Sigmoid colon (tissue), 7 donors: ENCODE results near the gene VASP. TPM values are rescaled to one million over a fixed set of nuclear protein-coding genes. Genes with fewer than 3 reads are reported as not detected.

Experiments used
- DNase-seq: peaks from one replicate; pipeline ENCODE4 v3.0.0-alpha.2; 2019
- H3K27ac ChIP-seq, 4 donors: fragments of 200-600 bp; sonication (generic); one replicate each; pipeline ENCODE4 v1.5.1; 2016 to 2019; ENCODE audit warnings: mild to moderate bottlenecking in 1 of 4
- H3K27me3 ChIP-seq, 3 donors: fragments of 200-600 bp; sonication (generic); one replicate each; pipeline ENCODE4 v1.5.1; 2019; ENCODE audit warnings: mild to moderate bottlenecking in 1 of 3
- H3K36me3 ChIP-seq, 4 donors: fragments of 200-600 bp; sonication (generic); one replicate each; pipeline ENCODE4 v1.5.1; 2016 to 2019
- H3K4me1 ChIP-seq, 4 donors: fragments of 200-600 bp; sonication (generic); one replicate each; pipeline ENCODE4 v1.5.1; 2017 to 2019
- H3K4me3 ChIP-seq, 4 donors: fragments of 200-600 bp; sonication (generic); one replicate each; pipeline ENCODE4 v1.5.1; 2017 to 2019; ENCODE audit warnings: mild to moderate bottlenecking in 2 of 4, moderate library complexity in 1 of 4
- H3K9me3 ChIP-seq, 4 donors: fragments of 200-600 bp in 3 of 4; sonication (generic) in 3 of 4; one replicate each; pipeline versions ENCODE4 v1.5.1 to v1.6.1; 2013 to 2019
- EP300 ChIP-seq, 4 donors: sonication (generic); formaldehyde crosslinking; IDR thresholded peaks; one replicate each; pipeline ENCODE4 v1.6.1; 2017; ENCODE audit warnings: antibody characterized with exemption in 4 of 4
- POLR2A ChIP-seq, 2 donors: fragments of 450-650 bp; IDR thresholded peaks; one replicate each; pipeline ENCODE4 v1.6.1; 2016; ENCODE audit warnings: antibody characterized with exemption in 2 of 2, mild to moderate bottlenecking in 2 of 2, moderate library complexity in 2 of 2
- POLR2AphosphoS5 ChIP-seq, 4 donors: sonication (generic); formaldehyde crosslinking; IDR thresholded peaks; one replicate each; pipeline ENCODE4 v1.6.1; 2017; ENCODE audit warnings: antibody characterized with exemption in 4 of 4
- WGBS, 2 donors: extraction: QIAGEN DNeasy Blood & Tissue Kit; methylation state at CpG; one replicate each; pipeline ENCODE4 v1.1.7; 2013; 5-methylcytosine and 5-hydroxymethylcytosine counted together
- intact Hi-C: fragments of 100-400 bp; cut with DNase I; formaldehyde crosslinking; loops from one replicate; pipeline ENCODE4 v1.15.1; 2023
- polyA plus RNA-seq, 3 donors: library from polyadenylated mRNA; stranded (reverse); fragments of 200-250 nt; gene quantifications; one replicate each; pipeline ENCODE4 v1.2.3, GENCODE V29; 2013
- total RNA-seq, 4 donors: library from RNA; depleted of rRNA; stranded (reverse); fragments of >200 nt; gene quantifications; one replicate each; pipeline ENCODE4 v1.1.0, GENCODE V29; 2016
- TF ChIP-seq, protein P1 (sequence below), 4 experiments: fragments of 450-650 bp in 3 of 4; fragments of 200-600 bp in 1 of 4; IDR thresholded peaks; one replicate each; pipeline ENCODE4 v1.5.1; 2016 to 2019; ENCODE audit warnings: antibody characterized with exemption in 4 of 4, mild to moderate bottlenecking in 3 of 4, moderate library complexity in 2 of 4
- donor health status: healthy with polysubstance abuse.
- donor health status: Bipolar disorder and iron deficiency.
- donor health status: healthy.

Gene VASP
- total and polyA plus RNA-seq, 7 donors = 101 to 223 (median 160) TPM

GRCh38 chr19:45511074-45511473 is 3.8 kb downstream of the VASP start:
- 79 to 92% methylated on average over 5 of the region's 5 CpGs for WGBS, 2 donors
- DNase-seq = no peak
- Histone ChIP-seq H3K36me3 (peaks cover 0 to 6% (median 3%) of the 10 kb centered on the region in 4 donors), H3K27me3 (no peaks in the 10 kb centered on the region), H3K27ac (peak overlapping the region; percentile 20 to 99 (median 98)), H3K4me1 (peaks cover 0 to 69% (median 68%) of the 10 kb centered on the region in 4 donors), H3K9me3 (no peaks in the 10 kb centered on the region), H3K4me3 (no peak overlapping the region)
- no peak for TF ChIP-seq POLR2A (IDR thresholded peaks at IDR 0.05)
- TF ChIP-seq, protein P1, sequence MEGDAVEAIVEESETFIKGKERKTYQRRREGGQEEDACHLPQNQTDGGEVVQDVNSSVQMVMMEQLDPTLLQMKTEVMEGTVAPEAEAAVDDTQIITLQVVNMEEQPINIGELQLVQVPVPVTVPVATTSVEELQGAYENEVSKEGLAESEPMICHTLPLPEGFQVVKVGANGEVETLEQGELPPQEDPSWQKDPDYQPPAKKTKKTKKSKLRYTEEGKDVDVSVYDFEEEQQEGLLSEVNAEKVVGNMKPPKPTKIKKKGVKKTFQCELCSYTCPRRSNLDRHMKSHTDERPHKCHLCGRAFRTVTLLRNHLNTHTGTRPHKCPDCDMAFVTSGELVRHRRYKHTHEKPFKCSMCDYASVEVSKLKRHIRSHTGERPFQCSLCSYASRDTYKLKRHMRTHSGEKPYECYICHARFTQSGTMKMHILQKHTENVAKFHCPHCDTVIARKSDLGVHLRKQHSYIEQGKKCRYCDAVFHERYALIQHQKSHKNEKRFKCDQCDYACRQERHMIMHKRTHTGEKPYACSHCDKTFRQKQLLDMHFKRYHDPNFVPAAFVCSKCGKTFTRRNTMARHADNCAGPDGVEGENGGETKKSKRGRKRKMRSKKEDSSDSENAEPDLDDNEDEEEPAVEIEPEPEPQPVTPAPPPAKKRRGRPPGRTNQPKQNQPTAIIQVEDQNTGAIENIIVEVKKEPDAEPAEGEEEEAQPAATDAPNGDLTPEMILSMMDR (IDR thresholded peaks at IDR 0.05) = no peak
- TF ChIP-seq POLR2AphosphoS5 (IDR thresholded peaks at IDR 0.05) = no peak
- no peak for TF ChIP-seq EP300 (IDR thresholded peaks at IDR 0.05)
- intact Hi-C loops = no loop called here

GRCh38 chr19:45512881-45513483 is 5.7 kb downstream of the VASP start:
- Histone ChIP-seq H3K9me3 (no peaks in the 10 kb centered on the region), H3K36me3 (peaks cover 0 to 19% (median 9%) of the 10 kb centered on the region in 4 donors), H3K27me3 (no peaks in the 10 kb centered on the region), H3K27ac (peak overlapping the region; percentile 9 to 99 (median 98)), H3K4me3 (no peak overlapping the region), H3K4me1 (peaks cover 0 to 72% (median 71%) of the 10 kb centered on the region in 4 donors)
- intact Hi-C loops = no loop called here
- WGBS, 2 donors = 57 to 84% methylated on average over 6 of the region's 6 CpGs
- no peak for TF ChIP-seq EP300 (IDR thresholded peaks at IDR 0.05)
- DNase-seq = no peak

- no peak for DNase-seq
- peaks cover 0 to 34% (median 23%) of the 10 kb centered on the region in 4 donors for H3K36me3 ChIP-seq
- no peaks in the 10 kb centered on the region for H3K9me3 ChIP-seq
- peak overlapping the region; percentile 61 to 99 (median 80) for H3K27ac ChIP-seq
- peaks cover 0 to 71% (median 69%) of the 10 kb centered on the region in 4 donors for H3K4me1 ChIP-seq
- intact Hi-C loops = no loop called here
- TF ChIP-seq POLR2AphosphoS5 (IDR thresholded peaks at IDR 0.05) = no peak
- TF ChIP-seq, protein P1 (IDR thresholded peaks at IDR 0.05) = no peak
- WGBS, 2 donors = 9 to 43% methylated on average over 13 of the region's 13 CpGs
- H3K27me3 ChIP-seq = no peaks in the 10 kb centered on the region
- H3K4me3 ChIP-seq = no peak overlapping the region
Observed at GRCh38 chr19:45514376-45515051, 7.2 kb downstream of the VASP start.

DNA sequence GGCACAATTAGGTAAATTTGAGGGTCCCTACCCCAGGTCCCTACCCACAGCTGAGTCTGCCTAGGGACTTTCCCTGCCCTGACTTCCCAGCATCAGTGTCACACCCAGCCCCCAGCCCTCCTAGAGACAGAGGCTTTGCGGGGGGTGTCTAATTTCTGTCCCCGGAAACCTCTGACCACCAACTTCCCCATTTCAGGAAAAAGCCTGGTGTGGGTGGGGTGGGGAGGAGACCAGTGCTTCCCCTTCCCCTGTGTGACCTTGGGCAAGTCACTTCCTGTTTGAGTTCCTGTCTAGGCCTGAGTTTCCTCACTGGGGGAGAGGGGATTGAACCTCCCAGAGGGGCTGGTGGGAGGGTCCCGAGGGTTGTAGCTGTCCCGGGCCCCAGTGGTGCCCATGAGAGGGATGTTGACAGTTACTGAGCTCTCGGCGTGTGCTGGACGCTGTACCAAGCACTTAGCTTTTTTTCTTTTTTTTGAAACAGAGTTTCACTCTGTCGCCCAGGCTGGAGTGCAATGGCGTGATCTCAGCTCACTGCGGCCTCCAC is 7.9 kb downstream of the VASP start:
- peak overlapping the region; percentile 61 to 99 (median 80) for H3K27ac ChIP-seq
- DNase-seq = no peak
- TF ChIP-seq EP300 (IDR thresholded peaks at IDR 0.05) (no peak), POLR2AphosphoS5 (IDR thresholded peaks at IDR 0.05) (no peak), POLR2A (IDR thresholded peaks at IDR 0.05) (no peak)
- TF ChIP-seq, protein P1 (IDR thresholded peaks at IDR 0.05) = no peak
- H3K9me3 ChIP-seq = no peaks in the 10 kb centered on the region
- WGBS, 2 donors = 27 to 41% methylated on average over 10 of the region's 10 CpGs
- H3K36me3 ChIP-seq = peaks cover 0 to 41% (median 26%) of the 10 kb centered on the region in 4 donors
- H3K4me3 ChIP-seq = no peak overlapping the region
- peaks cover 0 to 64% (median 63%) of the 10 kb centered on the region in 4 donors for H3K4me1 ChIP-seq
- no peaks in the 10 kb centered on the region for H3K27me3 ChIP-seq
- intact Hi-C loops = no loop called here

DNA sequence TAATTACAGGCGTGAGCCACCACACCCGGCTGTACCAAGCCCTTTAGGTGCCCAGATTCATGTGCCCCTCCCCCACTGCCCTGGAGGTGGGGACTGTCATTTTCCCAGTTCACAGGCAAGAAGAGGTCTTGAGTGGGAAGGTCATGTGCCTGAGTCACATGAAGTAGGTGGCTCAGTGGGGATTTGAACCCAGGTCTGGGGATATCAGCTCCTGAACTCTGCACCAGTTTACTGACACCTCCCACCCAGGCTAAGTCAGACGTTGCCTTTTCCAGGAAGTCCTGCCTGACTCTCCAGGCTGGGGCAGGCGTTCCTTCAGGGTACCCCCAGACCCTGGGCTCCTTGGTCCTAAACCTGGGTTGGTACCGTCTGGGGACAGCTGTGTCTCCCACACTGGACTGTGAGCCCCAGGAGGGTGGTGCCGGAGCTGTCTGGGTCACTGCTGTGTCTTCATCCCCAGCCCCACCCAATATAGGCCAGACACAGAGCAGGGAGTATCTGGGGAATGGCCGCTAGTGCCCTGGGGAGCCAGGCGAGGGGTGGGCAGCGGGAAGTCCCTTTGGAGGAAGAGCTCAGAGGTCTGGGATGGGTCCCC is 8.6 kb downstream of the VASP start:
- Histone ChIP-seq H3K36me3 (peaks cover 3 to 48% (median 33%) of the 10 kb centered on the region in 4 donors), H3K27me3 (no peaks in the 10 kb centered on the region), H3K4me1 (peaks cover 0 to 57% (median 56%) of the 10 kb centered on the region in 4 donors), H3K27ac (peak overlapping the region; percentile 61 to 99 (median 80)), H3K4me3 (no peak overlapping the region), H3K9me3 (no peaks in the 10 kb centered on the region)
- intact Hi-C loops = no loop called here
- TF ChIP-seq EP300 (IDR thresholded peaks at IDR 0.05) (no peak), POLR2AphosphoS5 (IDR thresholded peaks at IDR 0.05) (no peak), POLR2A (IDR thresholded peaks at IDR 0.05) (no peak)
- TF ChIP-seq, protein P1 (IDR thresholded peaks at IDR 0.05) = no peak
- DNase-seq = no peak
- WGBS, 2 donors = 25 to 61% methylated on average over 9 of the region's 9 CpGs
